ENCODE results near the gene MGAT5.

Gene MGAT5

DNA sequence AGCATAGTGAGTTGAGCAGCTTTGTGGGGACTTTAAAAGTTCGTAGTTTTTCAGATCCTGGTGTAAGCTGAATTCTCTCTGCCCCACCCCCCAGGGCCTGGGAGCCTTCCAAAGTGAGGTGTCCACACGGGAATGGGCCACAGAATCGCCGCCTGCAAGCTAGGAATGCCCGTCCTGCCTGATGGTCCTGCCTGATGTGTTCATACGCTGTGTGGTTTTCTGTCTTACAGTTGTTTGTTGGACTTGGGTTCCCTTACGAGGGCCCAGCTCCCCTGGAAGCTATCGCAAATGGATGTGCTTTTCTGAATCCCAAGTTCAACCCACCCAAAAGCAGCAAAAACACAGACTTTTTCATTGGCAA lies 158.7 kb downstream of the MGAT5 start:
- DNase-seq (ENCODE audit: insufficient read length, low spot score) (no peak), FAIRE-seq (no peak)

DNA sequence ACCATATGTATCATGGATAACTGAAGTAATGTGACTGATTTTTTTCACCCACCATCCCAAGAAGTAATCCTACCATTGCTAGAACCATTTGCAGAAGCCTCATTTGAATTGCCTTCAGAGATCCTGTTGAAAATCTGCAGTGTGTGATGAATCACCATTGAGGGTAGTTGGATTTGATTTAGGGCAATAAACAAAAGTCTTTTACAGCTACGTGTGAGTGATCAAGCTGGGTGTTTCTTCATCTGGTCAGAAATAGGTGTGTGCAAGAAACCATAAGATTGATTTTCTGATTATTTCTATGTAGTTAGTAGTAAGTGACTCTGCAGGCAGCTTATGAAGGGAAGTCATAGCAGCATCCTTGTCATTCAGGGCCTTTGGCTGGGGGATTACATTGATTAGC lies 159.6 kb downstream of the MGAT5 start:
- DNase-seq (ENCODE audit: insufficient read length, low spot score) (no peak), FAIRE-seq (no peak)

DNA sequence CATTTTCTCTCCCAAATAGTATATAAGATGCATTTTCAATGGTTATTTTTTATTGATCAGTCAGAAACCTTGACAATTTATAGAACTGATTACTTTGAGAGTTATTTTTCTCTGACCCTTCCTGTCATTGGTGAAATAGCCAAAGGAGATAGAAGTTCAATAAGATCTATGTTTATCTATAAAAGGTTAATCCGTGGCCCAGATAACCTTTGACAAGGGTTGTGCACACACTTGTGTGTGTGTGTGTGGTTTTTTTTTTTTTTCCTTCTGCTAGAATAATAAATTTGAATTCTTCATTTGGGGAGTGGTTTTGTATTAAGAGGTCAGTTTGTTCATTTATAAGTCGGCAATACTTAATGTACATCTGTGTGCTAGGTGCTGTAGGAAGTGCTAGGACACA lies 160.0 kb downstream of the MGAT5 start:
- DNase-seq (ENCODE audit: insufficient read length, low spot score) (no peak), FAIRE-seq (no peak)

DNA sequence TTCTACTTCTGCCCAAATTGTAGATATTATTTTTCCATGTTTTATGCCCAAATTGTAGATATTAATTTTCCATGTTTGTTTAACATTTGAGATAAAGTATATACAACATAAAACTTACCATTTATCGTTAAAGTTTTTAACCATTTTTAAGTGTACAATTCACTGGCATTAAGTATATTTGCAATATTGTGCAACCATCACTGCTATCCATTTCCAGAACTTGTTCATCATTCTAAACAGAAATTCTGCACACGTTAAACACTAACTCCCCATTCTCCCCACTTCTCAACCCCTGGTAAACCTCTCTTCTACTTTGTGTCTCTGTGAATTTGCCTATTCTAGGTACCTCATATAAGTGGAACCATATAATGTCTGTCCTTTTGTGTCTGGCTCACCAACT lies 162.1 kb downstream of the MGAT5 start:
- no peak for DNase-seq (ENCODE audit: insufficient read length, low spot score)
- no peak for FAIRE-seq

DNA sequence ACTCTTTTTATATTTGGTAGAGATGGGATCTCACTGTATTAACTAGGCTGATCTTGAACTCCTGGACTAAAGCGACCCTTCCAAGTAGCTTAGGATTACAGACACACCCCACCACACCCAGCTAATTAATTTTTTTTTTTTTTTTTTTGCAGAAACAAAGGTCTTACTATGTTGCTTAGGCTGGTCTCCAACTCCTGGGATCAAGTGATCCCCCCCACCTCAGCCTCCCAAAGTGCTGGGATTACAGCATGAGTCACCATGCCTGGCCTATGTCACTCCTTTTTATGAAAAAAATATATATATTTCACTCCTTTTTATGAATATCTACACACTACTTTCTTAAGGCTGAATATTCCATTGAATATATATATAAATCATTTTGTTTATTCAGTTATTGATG lies 162.8 kb downstream of the MGAT5 start:
- no peak for FAIRE-seq
- no peak for DNase-seq (ENCODE audit: insufficient read length, low spot score)

DNA sequence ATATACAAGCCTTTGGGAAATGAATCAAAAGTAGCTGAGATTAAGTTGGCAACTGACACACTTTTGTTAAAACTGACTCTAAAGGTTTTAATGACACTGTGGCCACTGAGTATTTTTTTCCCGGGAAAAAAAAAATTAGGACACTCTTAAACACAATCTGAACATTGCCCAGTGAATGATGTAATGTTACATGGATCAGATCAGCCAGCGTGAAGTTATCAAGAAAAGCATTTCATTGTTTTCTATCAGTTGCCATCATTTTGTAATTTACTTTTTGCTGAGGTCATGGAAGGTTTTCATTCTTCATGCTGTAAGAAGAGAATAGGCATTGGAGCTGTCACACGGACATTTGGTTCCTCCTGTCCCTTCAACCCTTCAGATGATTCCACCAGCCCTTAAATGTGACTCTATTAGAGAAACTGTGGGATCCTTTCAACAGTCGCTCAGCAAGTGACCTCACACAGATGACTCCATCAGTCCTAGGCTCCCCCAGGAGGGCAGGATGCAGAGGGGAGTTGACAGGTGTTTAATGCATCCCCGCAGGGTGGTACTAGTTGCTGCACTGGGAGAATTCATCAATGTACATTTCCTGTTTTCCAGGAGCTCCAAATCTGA lies 164.2 kb downstream of the MGAT5 start:
- no peak for FAIRE-seq
- DNase-seq (ENCODE audit: insufficient read length, low spot score): no peak

DNA sequence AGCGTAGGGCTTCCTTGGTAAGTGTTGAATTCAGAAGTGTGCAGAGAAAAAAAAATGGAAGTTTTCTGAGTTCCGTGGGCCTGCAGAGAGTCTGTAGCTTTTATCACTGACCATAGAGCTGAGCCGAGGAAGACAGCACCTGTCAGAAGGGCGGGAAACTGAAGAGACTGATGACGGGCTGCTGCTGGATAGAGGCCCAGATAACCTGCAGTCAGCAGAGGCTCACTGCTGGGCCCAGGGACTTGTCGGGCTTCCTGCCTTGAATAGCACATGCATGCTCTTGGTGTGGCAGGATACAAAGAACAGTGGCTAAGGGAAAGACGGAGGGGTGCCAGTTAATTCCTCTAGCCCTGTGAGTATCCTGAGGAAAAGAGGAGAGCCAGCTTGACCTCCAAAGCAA lies 166.4 kb downstream of the MGAT5 start:
- DNase-seq (ENCODE audit: insufficient read length, low spot score): no peak
- no peak for FAIRE-seq

DNA sequence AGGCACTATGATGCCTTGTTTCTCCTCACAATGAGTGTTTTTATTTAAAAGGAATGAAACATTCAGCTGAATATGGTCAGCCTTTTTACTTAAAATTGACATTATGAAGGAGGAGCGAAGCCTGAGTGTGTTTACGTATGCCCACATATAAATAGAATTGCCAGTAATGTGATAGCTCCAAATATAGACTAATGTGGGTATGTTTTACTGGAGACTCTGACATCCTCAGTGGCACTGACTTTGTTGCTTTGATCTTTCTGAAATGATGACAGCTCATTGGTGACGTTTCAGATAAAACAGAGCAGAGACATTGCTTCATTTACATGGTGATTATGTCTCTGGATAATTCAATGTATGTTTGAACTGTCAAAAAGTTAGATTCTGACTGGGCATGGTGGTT lies 167.0 kb downstream of the MGAT5 start:
- FAIRE-seq: no peak
- DNase-seq (ENCODE audit: insufficient read length, low spot score): no peak

DNA sequence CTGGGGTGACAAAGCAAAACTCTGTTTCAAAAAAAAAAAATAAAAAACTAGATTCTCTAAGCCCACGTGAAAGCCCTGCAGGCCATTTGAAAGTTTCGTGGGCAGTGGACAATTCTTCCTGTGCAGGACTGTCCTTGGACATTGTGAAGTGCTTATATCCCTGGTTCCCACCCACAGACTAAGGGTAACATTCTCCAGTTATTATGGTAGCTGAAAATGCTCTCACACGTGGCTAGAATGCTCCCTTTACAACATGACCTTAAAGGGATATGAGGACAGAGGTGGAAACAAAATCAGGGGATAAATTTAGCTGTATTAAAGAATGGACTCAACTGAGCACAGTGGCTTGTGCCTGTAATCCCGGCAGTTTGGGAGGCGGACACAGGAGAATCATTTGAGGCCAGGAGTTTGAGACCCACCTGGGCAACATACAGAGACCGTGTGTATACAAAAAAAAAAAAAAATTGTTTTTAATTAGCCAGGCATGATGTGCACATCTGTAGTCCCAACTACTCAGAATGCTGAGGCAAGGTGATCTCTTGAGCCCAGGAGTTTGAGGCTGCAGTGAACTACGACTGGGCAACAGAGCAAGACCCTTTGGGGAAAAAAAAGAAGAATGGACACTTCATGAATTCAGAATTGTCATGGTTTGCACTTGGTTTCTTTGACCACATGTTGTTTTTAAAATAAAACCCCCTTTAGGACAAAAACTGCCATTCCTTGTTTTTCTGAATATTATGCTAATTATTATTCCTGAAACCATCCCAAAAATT lies 167.9 kb downstream of the MGAT5 start:
- DNase-seq (ENCODE audit: insufficient read length, low spot score) (no peak), FAIRE-seq (no peak)

DNA sequence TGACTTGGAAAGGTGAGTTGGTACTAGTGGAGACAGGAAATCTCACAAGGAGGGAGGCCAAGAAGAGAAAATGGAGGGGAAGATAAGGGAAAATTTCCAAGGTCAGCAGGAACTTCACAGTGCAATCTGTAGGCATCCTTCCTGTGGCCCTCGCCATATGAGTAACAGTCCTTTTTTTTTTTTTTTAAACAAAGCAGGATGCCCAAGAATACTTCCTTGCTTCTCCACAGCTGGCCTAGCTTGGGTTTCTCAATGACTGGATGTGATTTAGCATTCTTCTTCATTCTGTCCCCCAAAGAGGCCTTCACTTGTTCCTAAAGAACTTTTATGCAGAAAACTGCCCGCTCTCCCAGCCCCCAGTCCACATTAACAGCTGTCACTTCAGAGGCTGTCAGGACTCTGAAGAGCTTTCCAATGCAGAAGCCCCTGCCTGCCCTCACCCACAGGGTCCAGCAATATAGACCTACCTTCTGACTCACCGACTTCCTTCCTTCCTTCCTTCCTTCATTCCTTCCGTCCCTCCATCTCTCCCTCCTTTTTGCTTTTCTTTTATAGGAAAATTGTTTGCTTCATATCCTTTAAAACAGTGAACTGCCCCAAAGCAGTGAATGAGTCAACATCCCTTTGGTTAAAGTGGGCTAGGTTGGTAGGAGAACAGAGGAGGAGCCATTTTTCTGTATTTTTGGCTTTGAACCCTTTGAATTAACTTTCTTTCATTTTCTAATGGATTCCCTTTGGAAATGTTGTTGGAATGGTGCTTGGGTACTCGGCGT lies 172.0 kb downstream of the MGAT5 start:
- DNase-seq (ENCODE audit: insufficient read length, low spot score): no peak
- no peak for FAIRE-seq

DNA sequence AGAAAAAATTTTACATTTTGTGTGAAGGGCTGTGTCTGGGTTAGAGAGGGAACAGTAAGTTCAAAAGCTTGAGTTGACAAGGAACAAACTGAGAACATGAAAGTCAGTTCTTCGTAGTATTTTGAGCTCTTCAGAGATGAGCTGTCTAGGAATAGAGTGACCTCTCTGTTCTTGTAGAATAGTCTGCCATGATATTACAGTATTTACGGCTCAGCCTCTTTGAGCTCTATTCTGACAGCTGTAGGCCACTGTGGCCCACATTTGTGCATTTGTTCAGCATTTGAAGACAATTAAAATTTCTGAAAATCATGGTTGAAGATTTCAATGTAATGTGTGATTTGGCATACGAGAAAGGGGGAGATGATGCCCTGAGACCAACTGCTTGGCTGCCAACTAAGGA lies 172.8 kb downstream of the MGAT5 start:
- no peak for FAIRE-seq
- no peak for DNase-seq (ENCODE audit: insufficient read length, low spot score)

DNA sequence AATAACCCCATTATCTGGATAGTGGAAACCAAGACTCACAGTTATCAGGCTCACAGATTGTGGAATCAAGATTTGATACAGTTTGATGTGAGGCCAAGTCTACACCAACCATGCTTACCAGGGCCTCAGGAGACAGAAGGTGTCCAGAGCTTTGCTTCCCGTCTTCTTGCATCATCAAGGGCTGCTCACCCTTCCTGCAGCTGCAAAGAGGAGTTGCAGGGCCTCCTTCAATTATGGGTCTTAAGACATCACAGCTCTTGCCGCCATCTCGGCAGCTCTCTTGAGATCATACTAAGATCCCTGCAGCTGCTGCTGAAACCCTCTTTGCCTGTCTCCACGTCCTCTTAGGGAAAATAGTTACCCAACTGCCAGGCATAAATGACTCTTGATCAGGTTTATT lies 176.0 kb downstream of the MGAT5 start:
- FAIRE-seq (no peak), DNase-seq (ENCODE audit: insufficient read length, low spot score) (no peak)

DNA sequence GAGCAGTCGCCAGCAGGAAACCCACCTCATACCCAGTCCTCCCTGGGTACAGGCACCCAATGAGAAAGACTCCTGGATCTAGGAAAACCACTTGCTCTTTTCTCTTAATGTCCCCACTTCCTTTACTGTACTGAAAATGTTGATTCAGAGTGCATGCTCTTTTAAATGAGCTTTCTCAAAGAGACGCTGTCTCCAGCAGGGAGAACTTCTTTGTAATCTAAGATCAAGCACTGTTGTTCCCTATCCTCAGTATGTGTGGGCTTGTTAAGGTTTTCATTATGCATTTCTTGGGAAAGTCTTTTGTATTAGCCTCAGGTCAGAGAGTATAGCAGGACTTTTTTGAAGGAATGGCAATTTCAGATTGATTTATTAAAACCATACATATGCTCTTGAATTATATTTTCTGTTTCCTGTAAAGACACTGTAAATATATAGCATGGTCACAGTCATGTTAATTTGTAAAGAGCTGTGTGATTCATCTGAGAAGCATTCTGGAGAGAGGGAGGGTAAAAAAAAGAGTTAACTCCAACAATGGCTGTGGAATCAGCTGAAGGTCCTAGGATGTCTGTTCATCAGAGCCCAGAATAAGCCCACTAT lies 178.1 kb downstream of the MGAT5 start:
- DNase-seq (ENCODE audit: insufficient read length, low spot score) (no peak), FAIRE-seq (no peak)

DNA sequence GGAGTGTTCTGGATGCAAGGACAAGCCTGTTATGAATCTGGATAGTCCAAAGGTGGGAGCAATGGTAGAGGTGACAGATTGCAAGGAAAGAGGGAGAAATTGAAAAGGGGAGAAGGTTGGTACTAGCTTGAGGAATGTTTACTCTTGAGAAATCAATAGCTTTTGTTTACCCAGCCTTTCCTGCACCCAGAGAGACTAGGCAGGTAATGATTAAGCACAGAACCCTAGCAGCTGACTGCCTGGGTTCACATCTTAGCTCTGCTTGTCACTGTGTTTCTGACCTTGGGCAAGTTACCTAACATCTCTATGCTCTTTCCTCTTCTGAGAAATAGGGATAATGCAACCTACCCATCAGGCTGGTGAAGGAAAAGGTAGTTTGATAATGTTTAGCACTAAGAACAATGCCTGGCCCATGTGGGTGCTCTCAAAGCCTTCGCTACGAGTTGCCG lies 178.6 kb downstream of the MGAT5 start:
- FAIRE-seq: no peak

DNA sequence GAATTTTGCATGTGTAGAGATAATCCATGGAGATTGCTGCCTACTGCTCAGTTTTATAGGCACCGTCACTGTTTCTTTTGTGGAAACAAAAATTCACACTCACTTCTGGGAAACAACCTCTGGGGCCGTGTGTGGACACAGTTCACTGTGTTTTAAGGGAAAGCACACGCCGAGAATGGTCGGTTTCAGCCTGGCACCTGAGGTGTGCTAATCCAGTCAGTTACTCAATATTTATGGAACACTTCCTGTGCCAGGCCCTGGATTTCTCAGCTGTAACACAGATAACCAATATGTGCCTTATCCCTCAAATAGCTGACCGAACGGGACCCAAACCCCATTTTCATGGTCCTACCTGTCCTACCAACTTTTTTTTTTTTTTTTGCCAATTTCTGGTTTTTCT lies 179.6 kb downstream of the MGAT5 start:
- FAIRE-seq (no peak), DNase-seq (ENCODE audit: insufficient read length, low spot score) (no peak)

More for the DNA sequence above, 178.6 kb downstream of the MGAT5 start:
- DNase-seq (ENCODE audit: insufficient read length, low spot score): no peak

DNA sequence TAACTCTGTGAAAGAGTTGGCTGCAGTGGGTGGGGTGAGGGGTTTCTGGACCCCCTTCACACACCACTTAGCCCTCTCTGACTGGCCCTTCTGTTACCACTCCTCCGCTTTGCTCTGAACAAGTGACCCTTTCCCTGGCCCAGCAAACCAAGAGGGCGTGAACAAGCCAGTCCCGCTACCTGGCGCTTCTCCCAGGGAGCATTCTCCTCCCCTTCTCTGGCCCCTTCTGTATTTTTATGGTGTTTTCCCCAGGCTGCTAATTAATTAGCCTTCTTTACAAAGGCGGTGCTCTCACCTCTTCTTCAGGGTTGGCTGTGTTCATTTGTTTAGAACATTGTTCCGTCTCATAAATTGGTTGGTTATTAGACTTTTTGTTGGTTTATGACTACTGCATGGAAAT lies 180.1 kb downstream of the MGAT5 start:
- FAIRE-seq: no peak
- no peak for DNase-seq (ENCODE audit: insufficient read length, low spot score)

DNA sequence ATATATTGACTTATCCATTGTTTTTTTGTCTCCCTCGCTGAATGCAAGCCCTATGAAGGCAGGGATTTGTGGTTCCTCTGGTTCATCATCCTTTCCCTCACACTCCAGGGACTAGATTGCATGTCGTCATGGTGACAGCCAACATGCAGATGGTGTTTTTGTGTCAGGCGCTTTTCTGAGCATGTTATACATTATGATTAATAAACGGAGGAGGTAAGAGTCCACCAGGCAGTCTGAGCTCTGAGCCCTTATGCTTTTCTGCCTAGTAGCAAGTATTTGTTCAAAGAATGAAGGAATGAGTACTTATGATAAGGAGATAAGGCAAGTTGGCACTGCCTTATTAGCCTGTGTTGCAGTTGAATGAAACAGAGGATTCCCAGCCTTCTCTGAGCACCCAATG lies 181.6 kb downstream of the MGAT5 start:
- FAIRE-seq: no peak
- no peak for DNase-seq (ENCODE audit: insufficient read length, low spot score)

DNA sequence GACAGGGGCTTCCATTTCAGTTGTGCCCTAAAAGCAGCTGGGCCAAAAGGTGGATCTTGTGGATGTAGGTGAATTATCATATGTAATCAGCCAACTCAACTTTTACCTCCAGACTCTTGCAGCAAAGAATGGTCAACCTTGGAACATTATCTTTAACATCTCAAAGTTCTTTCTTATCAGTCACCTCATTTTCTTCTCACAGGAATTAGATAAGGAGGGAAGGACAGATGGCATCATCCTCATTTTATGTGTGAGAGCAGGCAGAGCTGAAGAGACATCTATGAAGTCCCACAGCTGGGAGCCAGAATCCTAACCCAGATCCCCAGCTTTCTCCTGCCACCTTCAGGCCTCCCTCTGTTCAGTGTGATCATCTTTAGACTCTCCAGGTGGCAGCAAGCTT lies 182.1 kb downstream of the MGAT5 start:
- FAIRE-seq (no peak), DNase-seq (ENCODE audit: insufficient read length, low spot score) (no peak)

DNA sequence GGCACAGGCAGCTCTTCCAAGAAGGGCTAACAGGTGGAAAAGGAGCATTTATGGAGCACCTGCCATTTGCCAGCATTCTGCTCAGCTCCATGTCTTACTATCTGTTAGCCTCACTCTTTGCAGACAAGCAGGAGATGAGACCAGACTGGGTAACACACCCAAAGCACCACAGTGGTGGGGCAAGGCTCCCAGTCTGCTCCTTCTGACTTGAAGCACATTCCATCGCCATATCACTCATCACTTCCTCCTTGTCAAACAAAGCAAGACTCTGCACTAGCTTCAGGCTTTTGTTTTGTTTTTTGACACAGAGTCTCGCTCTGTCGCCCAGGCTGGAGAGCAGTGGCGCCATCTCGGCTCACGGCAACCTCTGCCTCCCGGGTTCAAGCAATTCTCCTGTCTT lies 182.8 kb downstream of the MGAT5 start:
- FAIRE-seq: no peak
- no peak for DNase-seq (ENCODE audit: insufficient read length, low spot score)

DNA sequence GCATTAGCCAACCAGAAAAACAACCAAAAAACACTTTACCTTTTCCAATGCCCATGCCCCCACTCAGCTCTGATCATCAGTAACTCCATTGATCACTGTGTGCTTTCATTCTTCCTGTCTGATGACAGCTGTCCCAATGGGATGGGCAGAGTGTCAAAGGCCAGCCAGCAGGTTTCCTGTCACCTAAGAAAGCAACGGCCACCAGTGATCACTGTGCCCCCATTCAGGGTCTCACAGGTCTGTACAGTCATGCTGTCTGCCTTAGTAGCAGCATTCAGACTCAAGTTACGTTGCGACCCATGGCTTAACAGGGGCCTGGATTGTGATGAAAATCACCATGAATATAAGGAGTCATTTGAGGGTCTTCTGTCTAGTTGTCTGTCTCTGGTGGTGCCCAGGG lies 184.5 kb downstream of the MGAT5 start:
- no peak for FAIRE-seq

DNA sequence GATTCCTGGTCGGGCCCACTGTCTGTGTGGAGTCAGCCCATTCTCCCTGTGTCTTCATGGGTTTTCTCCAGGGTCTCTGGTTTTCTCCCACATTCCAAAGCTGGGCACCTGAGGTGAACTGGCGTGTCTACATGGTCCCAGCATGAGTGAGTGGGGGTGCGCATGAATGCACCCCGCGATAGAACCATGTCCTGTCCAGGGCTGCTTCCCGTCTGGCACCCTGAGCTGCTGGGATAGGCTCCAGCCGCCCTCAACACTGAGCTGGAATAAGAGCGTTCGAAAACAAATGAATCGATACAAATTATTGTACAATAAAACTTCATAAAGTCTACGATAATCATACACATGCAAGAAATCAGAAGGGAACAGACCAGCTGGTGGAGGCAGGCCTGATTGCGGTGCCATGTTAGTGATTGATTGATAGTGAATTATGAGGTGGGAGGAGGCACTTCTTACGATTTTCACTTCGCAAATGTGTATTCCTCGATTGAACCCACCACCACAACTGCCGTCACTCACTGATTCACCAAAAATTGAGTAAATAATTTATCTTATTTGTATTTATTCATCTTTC lies 186.6 kb downstream of the MGAT5 start:
- DNase-seq (ENCODE audit: insufficient read length, low spot score): no peak
- FAIRE-seq: no peak

More for the DNA sequence above, 184.5 kb downstream of the MGAT5 start:
- DNase-seq (ENCODE audit: insufficient read length, low spot score): no peak
